ENCODE measurements around the gene CDCA5. TPM values are rescaled to one million over a fixed set of nuclear protein-coding genes. Genes with fewer than 3 reads are reported as not detected.

CDCA5 gene
- total and polyA plus RNA-seq, 5 donors from 2014 or later = 0.78 to 3.2 (median 1.7) TPM

GRCh38 chr11:65129649-65130441 lies 46.0 kb upstream of the CDCA5 start:
- Mint-ChIP-seq H3K4me3 (no peak overlapping the region), H3K36me3 (peaks cover 16% of the 10 kb centered on the region), H3K27ac (peak overlapping the region in 1 of 3 donors; percentile 89), H3K9me3 (no peaks in the 10 kb centered on the region), H3K4me1 (peaks cover 0 to 26% (median 12%) of the 10 kb centered on the region in 4 donors), H3K27me3 (no peaks in the 10 kb centered on the region)
- no peak overlapping the region for H3K4me3 ChIP-seq (ENCODE audit: low read depth, low read length)
- no peaks in the 10 kb centered on the region for H3K9me3 ChIP-seq (ENCODE audit: control insufficient read depth in 2 of 2, low read length in 2 of 2)
- H3K27me3 ChIP-seq (ENCODE audit: control insufficient read depth, insufficient read depth, low read length) = no peaks in the 10 kb centered on the region
- no peak overlapping the region for H3K27ac ChIP-seq (ENCODE audit: insufficient read depth, low read length, poor library complexity, severe bottlenecking)
- no peak for ATAC-seq (ENCODE audit: low read depth in 2 of 2)
- H3K36me3 ChIP-seq (ENCODE audit: control insufficient read depth, insufficient read depth, low read length) = peaks cover 73% of the 10 kb centered on the region
- no peak for DNase-seq
- peaks cover 26% of the 10 kb centered on the region for H3K4me1 ChIP-seq (ENCODE audit: control insufficient read depth, insufficient read depth, low read length, poor library complexity, severe bottlenecking)

- DNase-seq (no peak), ATAC-seq (ENCODE audit: low read depth in 2 of 2) (no peak)
- Histone ChIP-seq H3K36me3 (ENCODE audit: control insufficient read depth, insufficient read depth, low read length) (peaks cover 80% of the 10 kb centered on the region), H3K27me3 (ENCODE audit: control insufficient read depth, insufficient read depth, low read length) (no peaks in the 10 kb centered on the region), H3K27ac (ENCODE audit: insufficient read depth, low read length, poor library complexity, severe bottlenecking) (no peak overlapping the region), H3K9me3 (ENCODE audit: control insufficient read depth in 2 of 2, low read length in 2 of 2) (no peaks in the 10 kb centered on the region), H3K4me1 (ENCODE audit: control insufficient read depth, insufficient read depth, low read length, poor library complexity, severe bottlenecking) (peaks cover 19% of the 10 kb centered on the region), H3K4me3 (ENCODE audit: low read depth, low read length) (no peak overlapping the region)
- Mint-ChIP-seq H3K4me3 (peak overlapping the region in 1 of 4 donors; percentile 78), H3K9me3 (no peaks in the 10 kb centered on the region), H3K27me3 (no peaks in the 10 kb centered on the region), H3K4me1 (peaks cover 0 to 28% (median 11%) of the 10 kb centered on the region in 4 donors), H3K27ac (peak overlapping the region in 1 of 3 donors; percentile 32), H3K36me3 (peaks cover 16% of the 10 kb centered on the region)
Measured at GRCh38 chr11:65128182-65129145, 44.6 kb upstream of the CDCA5 start.

- H3K4me1 Mint-ChIP-seq = peaks cover 0 to 28% (median 9%) of the 10 kb centered on the region in 4 donors
- H3K4me3 ChIP-seq (ENCODE audit: low read depth, low read length) = no peak overlapping the region
- H3K27ac Mint-ChIP-seq = no peak overlapping the region
- H3K27ac ChIP-seq (ENCODE audit: insufficient read depth, low read length, poor library complexity, severe bottlenecking) = no peak overlapping the region
- no peaks in the 10 kb centered on the region for H3K9me3 Mint-ChIP-seq
- H3K4me1 ChIP-seq (ENCODE audit: control insufficient read depth, insufficient read depth, low read length, poor library complexity, severe bottlenecking) = peaks cover 16% of the 10 kb centered on the region
- no peak for DNase-seq
- H3K36me3 Mint-ChIP-seq = peaks cover 16% of the 10 kb centered on the region
- H3K27me3 ChIP-seq (ENCODE audit: control insufficient read depth, insufficient read depth, low read length) = no peaks in the 10 kb centered on the region
- peaks cover 80% of the 10 kb centered on the region for H3K36me3 ChIP-seq (ENCODE audit: control insufficient read depth, insufficient read depth, low read length)
- no peaks in the 10 kb centered on the region for H3K27me3 Mint-ChIP-seq
- H3K9me3 ChIP-seq (ENCODE audit: control insufficient read depth in 2 of 2, low read length in 2 of 2) = no peaks in the 10 kb centered on the region
- H3K4me3 Mint-ChIP-seq = peak overlapping the region in 1 of 4 donors; percentile 78
- ATAC-seq (ENCODE audit: low read depth in 2 of 2) = no peak
Measured at GRCh38 chr11:65127473-65128181, 43.8 kb upstream of the CDCA5 start.

GRCh38 chr11:65126624-65127274 lies 42.9 kb upstream of the CDCA5 start:
- Histone ChIP-seq H3K27me3 (ENCODE audit: control insufficient read depth, insufficient read depth, low read length) (no peaks in the 10 kb centered on the region), H3K27ac (ENCODE audit: insufficient read depth, low read length, poor library complexity, severe bottlenecking) (no peak overlapping the region), H3K4me1 (ENCODE audit: control insufficient read depth, insufficient read depth, low read length, poor library complexity, severe bottlenecking) (peaks cover 11% of the 10 kb centered on the region), H3K4me3 (ENCODE audit: low read depth, low read length) (no peak overlapping the region), H3K36me3 (ENCODE audit: control insufficient read depth, insufficient read depth, low read length) (peaks cover 72% of the 10 kb centered on the region), H3K9me3 (ENCODE audit: control insufficient read depth in 2 of 2, low read length in 2 of 2) (no peaks in the 10 kb centered on the region)
- Mint-ChIP-seq H3K36me3 (peaks cover 24% of the 10 kb centered on the region), H3K27ac (peak overlapping the region in 2 of 3 donors; percentile 48 to 70), H3K9me3 (peaks cover 0 to 1% (median 0%) of the 10 kb centered on the region in 7 donors), H3K27me3 (no peaks in the 10 kb centered on the region), H3K4me1 (peaks cover 6 to 28% (median 13%) of the 10 kb centered on the region in 4 donors), H3K4me3 (peak overlapping the region in 2 of 4 donors; percentile 76 to 78)
- DNase-seq (no peak), ATAC-seq (ENCODE audit: low read depth in 2 of 2) (no peak)

GRCh38 chr11:65125197-65126056 lies 41.6 kb upstream of the CDCA5 start:
- peaks cover 22% of the 10 kb centered on the region for H3K4me1 ChIP-seq (ENCODE audit: control insufficient read depth, insufficient read depth, low read length, poor library complexity, severe bottlenecking)
- Mint-ChIP-seq H3K4me3 (peak overlapping the region in 2 of 4 donors; percentile 7 to 78), H3K4me1 (peaks cover 6 to 37% (median 17%) of the 10 kb centered on the region in 4 donors), H3K27me3 (no peaks in the 10 kb centered on the region), H3K27ac (peak overlapping the region in 1 of 3 donors; percentile 25), H3K9me3 (peaks cover 0 to 1% (median 0%) of the 10 kb centered on the region in 7 donors), H3K36me3 (peaks cover 23% of the 10 kb centered on the region)
- H3K9me3 ChIP-seq (ENCODE audit: control insufficient read depth in 2 of 2, low read length in 2 of 2) = no peaks in the 10 kb centered on the region
- no peaks in the 10 kb centered on the region for H3K27me3 ChIP-seq (ENCODE audit: control insufficient read depth, insufficient read depth, low read length)
- ATAC-seq (ENCODE audit: low read depth in 2 of 2) (no peak), DNase-seq (no peak)
- no peak overlapping the region for H3K4me3 ChIP-seq (ENCODE audit: low read depth, low read length)
- no peak overlapping the region for H3K27ac ChIP-seq (ENCODE audit: insufficient read depth, low read length, poor library complexity, severe bottlenecking)
- H3K36me3 ChIP-seq (ENCODE audit: control insufficient read depth, insufficient read depth, low read length) = peaks cover 67% of the 10 kb centered on the region

GRCh38 chr11:65124480-65125196 lies 40.8 kb upstream of the CDCA5 start:
- peaks cover 25% of the 10 kb centered on the region for H3K4me1 ChIP-seq (ENCODE audit: control insufficient read depth, insufficient read depth, low read length, poor library complexity, severe bottlenecking)
- ATAC-seq (ENCODE audit: low read depth in 2 of 2) (no peak), DNase-seq (no peak)
- Mint-ChIP-seq H3K4me3 (peak overlapping the region; percentile 65 to 85 (median 74)), H3K4me1 (peaks cover 6 to 45% (median 17%) of the 10 kb centered on the region in 4 donors), H3K36me3 (peaks cover 31% of the 10 kb centered on the region), H3K9me3 (peaks cover 0 to 1% (median 0%) of the 10 kb centered on the region in 7 donors), H3K27ac (peak overlapping the region; percentile 9 to 80 (median 14)), H3K27me3 (no peaks in the 10 kb centered on the region)
- H3K4me3 ChIP-seq (ENCODE audit: low read depth, low read length) = no peak overlapping the region
- H3K27me3 ChIP-seq (ENCODE audit: control insufficient read depth, insufficient read depth, low read length) = no peaks in the 10 kb centered on the region
- H3K9me3 ChIP-seq (ENCODE audit: control insufficient read depth in 2 of 2, low read length in 2 of 2) = no peaks in the 10 kb centered on the region
- H3K27ac ChIP-seq (ENCODE audit: insufficient read depth, low read length, poor library complexity, severe bottlenecking) = no peak overlapping the region
- peaks cover 67% of the 10 kb centered on the region for H3K36me3 ChIP-seq (ENCODE audit: control insufficient read depth, insufficient read depth, low read length)
